Smooth muscle cell (in vitro differentiated cells): Measurements from ENCODE around the gene XIRP2. TPM values are rescaled to one million over a fixed set of nuclear protein-coding genes. Genes with fewer than 3 reads are reported as not detected.

ENCODE experiments used
- DNase-seq: peaks from one replicate; lab custom pipeline; 2025; ENCODE audit not compliant: unreplicated experiment; lab: John Stamatoyannopoulos, UW
- H2AFZ ChIP-seq: fragments of 200-600 bp; sonication (generic); 2 replicates; pipeline ENCODE4 v1.6.0; 2016; ENCODE audit warnings: antibody characterized with exemption, low read depth, mild to moderate bottlenecking
- H3F3A ChIP-seq: fragments of 200-600 bp; sonication (generic); 2 replicates; pipeline ENCODE4 v1.6.0; 2017; ENCODE audit warnings: antibody characterized with exemption, low read depth
- H3K27ac ChIP-seq: fragments of 200-600 bp; sonication (generic); 2 replicates; pipeline ENCODE4 v1.5.1; 2016; ENCODE audit warnings: low read depth, mild to moderate bottlenecking
- H3K27me3 ChIP-seq: fragments of 200-600 bp; sonication (generic); 2 replicates; pipeline ENCODE4 v1.6.1; 2016; ENCODE audit warnings: low read depth, mild to moderate bottlenecking
- H3K36me3 ChIP-seq: fragments of 200-600 bp; sonication (generic); 2 replicates; pipeline ENCODE4 v1.5.1; 2016; ENCODE audit warnings: low read depth
- H3K4me1 ChIP-seq: fragments of 200-600 bp; sonication (generic); 2 replicates; pipeline ENCODE4 v1.5.1; 2016; ENCODE audit warnings: low read depth
- H3K4me2 ChIP-seq: fragments of 200-600 bp; sonication (generic); 2 replicates; pipeline ENCODE4 v1.6.0; 2016; ENCODE audit warnings: mild to moderate bottlenecking
- H3K4me3 ChIP-seq: fragments of 200-600 bp; sonication (generic); 2 replicates; pipeline ENCODE4 v1.5.1; 2016; ENCODE audit warnings: mild to moderate bottlenecking
- H3K79me2 ChIP-seq: fragments of 200-600 bp; sonication (generic); 2 replicates; pipeline ENCODE4 v1.6.0; 2016; ENCODE audit warnings: low read depth, mild to moderate bottlenecking
- H3K9ac ChIP-seq: fragments of 200-600 bp; sonication (generic); 2 replicates; pipeline ENCODE4 v1.6.0; 2016; ENCODE audit warnings: low read depth
- H3K9me3 ChIP-seq: fragments of 200-600 bp; sonication (generic); replicated peaks from 2 replicates; pipeline ENCODE4 v1.5.1; 2016; ENCODE audit warnings: low read depth
- H4K20me1 ChIP-seq: fragments of 200-600 bp; sonication (generic); 2 replicates; pipeline ENCODE4 v1.6.0; 2016; ENCODE audit warnings: low read depth
- WGBS: methylation state at CpG from one replicate; pipeline ENCODE4 v1.1.7; 2016; ENCODE audit warnings: low lambda C conversion rate; 5-methylcytosine and 5-hydroxymethylcytosine counted together
- polyA plus RNA-seq: library from polyadenylated mRNA; unstranded; fragments of >200 nt; fragmentation: Nextera tagmentation; extraction: Ambion mirVana; gene quantifications from 2 replicates; pipeline ENCODE4 v1.2.1, GENCODE V29; 2016
- total RNA-seq: library from RNA; depleted of rRNA; stranded (reverse); fragments of >200 nt; gene quantifications from 2 replicates; pipeline ENCODE4 v1.2.3, GENCODE V29; 2014
- TF ChIP-seq, protein P1 (sequence below): fragments of 200-600 bp; sonication (generic); IDR thresholded peaks from 2 replicates; pipeline ENCODE4 v1.5.1; 2017; ENCODE audit warnings: borderline replicate concordance, mild to moderate bottlenecking, antibody characterized with exemption; ENCODE audit not compliant: insufficient read depth, poor library complexity, severe bottlenecking

XIRP2 gene
- total and polyA plus RNA-seq, 2 experiments from 2014 or later, result not detected

GRCh38 chr2:167013227-167013626, 124.9 kb downstream of the XIRP2 start:
- Histone ChIP-seq H3K79me2 (no peaks in the 10 kb centered on the region), H3K4me3 (no peak overlapping the region), H3K4me1 (no peaks in the 10 kb centered on the region), H3K27me3 (no peaks in the 10 kb centered on the region), H3K36me3 (no peaks in the 10 kb centered on the region), H2AFZ (no peak overlapping the region), H3K27ac (no peak overlapping the region), H4K20me1 (no peaks in the 10 kb centered on the region), H3K9me3 (no peaks in the 10 kb centered on the region), H3K4me2 (no peak overlapping the region), H3F3A (no peaks in the 10 kb centered on the region), H3K9ac (no peak overlapping the region)
- 47% methylated on average over 1 of the region's 1 CpG for WGBS
- DNase-seq, result no peak
- TF ChIP-seq, protein P1, sequence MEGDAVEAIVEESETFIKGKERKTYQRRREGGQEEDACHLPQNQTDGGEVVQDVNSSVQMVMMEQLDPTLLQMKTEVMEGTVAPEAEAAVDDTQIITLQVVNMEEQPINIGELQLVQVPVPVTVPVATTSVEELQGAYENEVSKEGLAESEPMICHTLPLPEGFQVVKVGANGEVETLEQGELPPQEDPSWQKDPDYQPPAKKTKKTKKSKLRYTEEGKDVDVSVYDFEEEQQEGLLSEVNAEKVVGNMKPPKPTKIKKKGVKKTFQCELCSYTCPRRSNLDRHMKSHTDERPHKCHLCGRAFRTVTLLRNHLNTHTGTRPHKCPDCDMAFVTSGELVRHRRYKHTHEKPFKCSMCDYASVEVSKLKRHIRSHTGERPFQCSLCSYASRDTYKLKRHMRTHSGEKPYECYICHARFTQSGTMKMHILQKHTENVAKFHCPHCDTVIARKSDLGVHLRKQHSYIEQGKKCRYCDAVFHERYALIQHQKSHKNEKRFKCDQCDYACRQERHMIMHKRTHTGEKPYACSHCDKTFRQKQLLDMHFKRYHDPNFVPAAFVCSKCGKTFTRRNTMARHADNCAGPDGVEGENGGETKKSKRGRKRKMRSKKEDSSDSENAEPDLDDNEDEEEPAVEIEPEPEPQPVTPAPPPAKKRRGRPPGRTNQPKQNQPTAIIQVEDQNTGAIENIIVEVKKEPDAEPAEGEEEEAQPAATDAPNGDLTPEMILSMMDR, result no peak

DNA sequence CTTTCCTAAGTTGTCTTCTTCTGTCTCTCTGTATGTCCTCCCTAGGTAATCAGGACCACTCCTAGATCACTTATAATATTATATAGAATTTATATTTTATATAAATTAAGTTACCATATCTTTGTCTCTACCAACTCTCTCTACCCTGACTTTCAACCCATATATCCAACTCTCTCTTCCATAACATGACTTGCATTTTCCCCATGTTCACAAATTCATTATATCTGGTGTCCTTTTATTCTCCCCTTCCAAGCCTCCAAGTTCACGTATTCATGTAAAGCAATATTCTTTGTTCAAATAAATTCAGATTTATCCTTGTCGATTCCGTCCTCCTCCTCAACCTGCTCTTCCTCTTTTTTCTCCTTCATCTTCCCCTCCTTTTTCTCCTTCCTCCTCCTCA, 127.5 kb downstream of the XIRP2 start:
- WGBS, result 93% methylated on average over 3 of the region's 3 CpGs
- H3K4me2 ChIP-seq, result no peak overlapping the region

DNA sequence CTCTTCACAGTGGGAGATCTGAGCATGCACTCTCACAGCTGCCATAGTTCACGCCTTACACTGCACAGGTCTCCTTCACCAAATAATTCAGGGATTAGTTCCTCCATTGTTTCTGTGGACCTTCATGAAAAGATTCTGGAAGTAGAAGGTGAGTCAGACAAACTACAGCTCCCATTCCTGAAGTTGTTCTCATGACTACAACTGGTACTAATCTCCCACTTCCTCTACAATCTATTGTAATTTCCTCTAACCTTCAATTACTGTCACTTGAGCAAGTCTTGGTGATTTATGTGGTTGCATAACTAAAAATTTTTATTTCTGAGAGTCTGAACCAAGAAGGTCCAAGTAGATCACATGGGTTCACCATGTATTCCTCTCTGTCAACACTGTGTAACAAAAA, 128.7 kb downstream of the XIRP2 start:
- Histone ChIP-seq H3K4me3 (no peak overlapping the region), H3K79me2 (no peaks in the 10 kb centered on the region), H3K4me1 (no peaks in the 10 kb centered on the region), H2AFZ (no peak overlapping the region), H3K36me3 (no peaks in the 10 kb centered on the region), H3K27me3 (no peaks in the 10 kb centered on the region), H3F3A (no peaks in the 10 kb centered on the region), H3K4me2 (no peak overlapping the region), H4K20me1 (no peaks in the 10 kb centered on the region), H3K9me3 (no peaks in the 10 kb centered on the region), H3K9ac (no peak overlapping the region), H3K27ac (no peak overlapping the region)
- DNase-seq, result no peak
- TF ChIP-seq, protein P1, result no peak
- 81% methylated on average over 1 of the region's 1 CpG for WGBS

More for the DNA sequence above, 127.5 kb downstream of the XIRP2 start:
- TF ChIP-seq, protein P1, result no peak
- no peaks in the 10 kb centered on the region for H3K4me1 ChIP-seq
- H3K79me2 ChIP-seq, result no peaks in the 10 kb centered on the region
- H3K27me3 ChIP-seq, result no peaks in the 10 kb centered on the region
- H3K9ac ChIP-seq, result no peak overlapping the region
- H3K4me3 ChIP-seq, result no peak overlapping the region
- H3K27ac ChIP-seq, result no peak overlapping the region
- no peak for DNase-seq
- H3K9me3 ChIP-seq, result no peaks in the 10 kb centered on the region
- no peaks in the 10 kb centered on the region for H3F3A ChIP-seq
- no peak overlapping the region for H2AFZ ChIP-seq
- H4K20me1 ChIP-seq, result no peaks in the 10 kb centered on the region
- H3K36me3 ChIP-seq, result no peaks in the 10 kb centered on the region

- TF ChIP-seq, protein P1, result no peak
- Histone ChIP-seq H3K79me2 (no peaks in the 10 kb centered on the region), H4K20me1 (no peaks in the 10 kb centered on the region), H3K9me3 (no peaks in the 10 kb centered on the region), H3K36me3 (no peaks in the 10 kb centered on the region), H3K4me3 (no peak overlapping the region), H3K9ac (no peak overlapping the region), H3K4me1 (no peaks in the 10 kb centered on the region), H3K27me3 (no peaks in the 10 kb centered on the region), H2AFZ (no peak overlapping the region), H3K4me2 (no peak overlapping the region), H3F3A (no peaks in the 10 kb centered on the region), H3K27ac (no peak overlapping the region)
- no peak for DNase-seq
- WGBS, result 74% methylated on average over 2 of the region's 2 CpGs
These were observed 130.3 kb downstream of the XIRP2 start for GRCh38 chr2:167018590-167018989.
